Femur (tissue), 1 donor: ENCODE measurements around the gene FSIP1.

Source experiments
- DNase-seq: peaks from one replicate; pipeline ENCODE4 v3.0.0-alpha.2; 2017

The FSIP1 gene

DNA sequence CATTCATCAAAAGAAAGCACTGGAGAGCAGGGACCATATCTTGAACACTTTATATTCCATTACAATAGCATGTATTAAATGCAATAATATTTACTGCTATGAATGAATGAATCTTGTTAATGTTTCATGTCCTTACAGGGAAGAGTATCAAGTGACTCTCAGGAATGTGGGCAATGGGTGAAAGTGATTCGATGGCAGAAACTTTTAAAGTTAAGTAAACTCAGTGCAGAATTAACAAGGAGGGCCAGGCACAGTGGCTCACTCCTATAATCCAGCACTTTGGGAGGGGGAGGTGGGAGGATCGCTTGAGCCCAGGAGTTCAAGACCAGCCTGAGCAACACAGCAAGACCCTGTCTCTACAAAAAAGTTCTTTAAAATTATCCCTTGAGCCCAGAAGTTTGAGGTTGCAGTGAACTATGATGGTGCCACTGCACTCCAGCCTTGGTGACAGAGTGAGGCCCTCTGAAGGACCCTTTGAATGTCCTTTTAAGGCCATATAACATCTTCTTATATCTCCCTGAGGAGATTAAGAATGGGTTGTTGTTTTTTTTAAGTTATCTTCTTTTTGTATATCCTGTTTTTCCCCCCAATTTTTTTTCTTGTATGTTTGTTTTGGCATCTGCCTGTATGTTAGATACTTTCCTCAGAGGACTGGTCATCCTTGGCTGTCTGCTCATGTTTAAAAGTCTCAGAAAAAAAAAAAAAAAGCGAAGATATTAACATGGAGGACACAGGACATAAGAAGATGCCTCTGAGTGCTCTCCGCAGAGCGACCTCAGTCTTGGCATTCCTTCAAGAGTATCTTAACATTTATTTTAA, 9.6 kb upstream of the FSIP1 start:
- no peak for DNase-seq

DNA sequence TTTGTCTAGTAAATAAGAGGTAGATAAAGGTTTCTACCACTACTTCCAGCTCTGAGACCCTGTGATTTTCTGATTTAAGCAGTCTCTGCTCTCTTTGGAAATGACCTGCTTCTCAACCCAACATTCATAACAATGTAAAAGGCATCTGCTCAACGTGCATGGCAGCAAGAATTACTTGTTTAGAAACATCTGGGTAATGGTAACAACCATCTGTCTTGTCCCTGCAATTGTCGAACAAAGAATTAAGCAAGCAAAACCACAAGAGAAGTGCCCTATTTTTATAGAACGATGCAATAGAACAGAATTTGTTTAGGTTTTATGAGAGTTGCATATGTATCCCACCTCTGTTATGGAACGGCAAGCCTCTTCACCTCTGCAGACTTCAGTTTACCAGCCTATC, 7.1 kb upstream of the FSIP1 start:
- no peak for DNase-seq

DNA sequence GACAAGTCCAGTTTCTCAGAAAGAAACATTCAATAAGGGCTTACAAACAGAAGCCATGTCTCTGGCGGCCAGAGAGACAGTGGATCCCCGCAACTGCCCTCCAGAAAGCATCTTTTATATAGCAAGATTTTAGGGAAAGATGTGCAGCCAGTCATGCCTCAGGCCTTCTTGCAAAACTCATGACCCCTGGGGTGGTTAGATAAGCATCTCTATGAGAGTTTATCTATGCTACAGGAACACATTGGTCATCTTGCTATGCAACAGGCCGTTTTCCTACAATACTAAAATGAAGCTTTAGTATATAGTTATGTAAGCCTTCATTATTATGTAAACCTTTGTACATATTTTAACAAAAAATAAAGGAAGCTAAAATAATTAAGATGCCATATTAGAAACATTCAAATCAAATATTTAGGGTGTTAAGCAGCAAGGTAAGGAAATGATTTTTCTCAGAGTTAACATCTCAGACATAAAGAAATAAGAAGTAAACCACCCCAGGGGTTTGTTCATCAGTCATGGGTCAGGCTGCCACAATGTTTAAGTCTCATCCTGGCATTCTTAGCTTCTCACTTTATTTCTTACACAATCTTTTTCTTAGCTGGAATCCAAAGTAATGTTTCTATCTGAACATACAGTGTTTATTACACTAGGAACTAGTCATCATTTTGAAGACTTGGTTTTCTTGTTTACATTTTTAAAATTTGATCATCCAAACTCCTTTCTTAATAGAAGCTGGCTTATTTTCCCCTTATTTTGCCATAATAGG, 6.3 kb upstream of the FSIP1 start:
- DNase-seq = no peak

DNA sequence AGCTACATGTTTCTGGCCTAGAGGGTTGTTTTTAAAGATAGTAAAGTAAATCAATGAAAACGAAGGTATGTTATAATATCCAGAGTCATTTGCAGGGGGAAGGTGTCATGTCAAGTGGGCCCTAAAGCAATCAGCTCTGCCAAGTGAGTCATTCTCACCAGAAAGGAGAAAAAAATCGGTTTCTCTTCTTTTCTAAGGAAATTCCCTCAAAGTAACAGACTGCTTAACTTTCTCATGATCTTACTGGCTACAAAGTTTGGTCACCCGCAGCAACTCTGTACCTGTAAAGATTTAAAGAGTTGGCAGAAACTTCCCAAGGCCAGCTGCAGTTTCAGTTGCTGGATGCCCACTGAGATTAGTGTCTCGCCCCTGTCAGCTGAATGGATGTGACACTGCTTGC, 5.5 kb upstream of the FSIP1 start:
- DNase-seq = no peak

DNA sequence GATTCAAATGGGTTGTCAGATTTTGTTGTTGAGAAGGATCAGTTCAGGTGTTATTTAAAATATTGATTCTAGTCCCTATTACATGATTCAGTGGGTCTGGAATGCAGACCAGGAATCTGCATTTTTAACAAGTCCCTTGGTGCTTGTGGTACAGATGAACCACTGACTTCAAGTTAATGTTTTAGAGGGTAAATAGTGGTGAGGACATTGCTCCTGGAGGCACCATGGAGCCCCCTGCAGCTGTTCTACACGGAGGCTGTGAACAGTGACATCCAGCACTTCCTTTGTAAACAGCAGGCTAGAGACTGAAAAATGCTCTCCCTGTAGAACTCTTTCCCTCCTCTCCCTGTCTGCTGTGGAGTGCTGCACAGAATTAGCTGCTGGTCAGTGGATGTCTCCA, 4.8 kb upstream of the FSIP1 start:
- DNase-seq = no peak

DNA sequence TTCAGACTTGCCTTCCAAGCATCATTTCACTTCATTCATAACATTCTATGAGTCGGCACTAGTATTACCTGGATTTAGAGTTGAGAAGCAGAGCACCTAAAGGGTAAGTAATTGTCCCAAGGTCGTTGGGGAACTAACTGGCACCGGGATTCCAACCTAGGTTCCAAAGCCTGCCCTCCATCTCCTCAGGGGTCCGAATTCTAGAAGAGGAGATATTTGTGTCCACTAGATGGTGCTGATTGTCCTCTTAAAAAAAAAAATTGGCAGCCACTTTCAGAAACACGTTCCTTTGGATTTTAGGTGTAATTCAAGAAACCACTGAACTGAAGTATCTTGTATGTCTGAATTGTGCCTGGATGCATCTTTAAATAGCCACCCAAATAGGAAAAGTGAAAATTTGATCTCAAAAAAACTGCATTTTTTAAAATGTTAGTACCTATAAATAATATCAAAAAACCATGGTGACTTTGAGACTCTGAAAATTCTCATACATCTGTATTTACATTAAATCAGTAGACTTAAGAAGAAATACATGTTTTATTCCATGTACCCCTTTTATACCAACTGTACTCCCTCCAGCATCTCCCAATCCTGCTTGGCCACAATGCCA, 3.9 kb upstream of the FSIP1 start:
- DNase-seq = no peak

DNA sequence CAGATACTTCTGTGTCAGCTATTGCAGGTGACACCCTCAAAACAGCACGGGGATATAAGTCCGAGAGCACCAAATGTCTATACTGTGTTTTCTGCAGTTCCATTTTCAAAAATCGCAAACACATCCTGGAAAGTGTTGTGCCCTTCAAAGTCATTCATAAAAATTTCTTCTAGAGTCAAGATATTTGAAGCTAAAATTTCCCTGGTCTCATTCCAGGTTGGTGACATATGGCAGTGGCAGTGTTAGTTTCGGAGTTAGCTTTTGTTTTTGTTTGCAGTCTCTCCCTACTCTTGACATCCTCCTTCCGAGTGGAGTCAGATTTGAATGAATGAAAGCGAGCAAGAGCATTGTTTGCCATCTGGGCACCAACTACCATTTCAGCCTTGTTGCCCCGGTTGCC, 3.2 kb upstream of the FSIP1 start:
- DNase-seq = no peak

DNA sequence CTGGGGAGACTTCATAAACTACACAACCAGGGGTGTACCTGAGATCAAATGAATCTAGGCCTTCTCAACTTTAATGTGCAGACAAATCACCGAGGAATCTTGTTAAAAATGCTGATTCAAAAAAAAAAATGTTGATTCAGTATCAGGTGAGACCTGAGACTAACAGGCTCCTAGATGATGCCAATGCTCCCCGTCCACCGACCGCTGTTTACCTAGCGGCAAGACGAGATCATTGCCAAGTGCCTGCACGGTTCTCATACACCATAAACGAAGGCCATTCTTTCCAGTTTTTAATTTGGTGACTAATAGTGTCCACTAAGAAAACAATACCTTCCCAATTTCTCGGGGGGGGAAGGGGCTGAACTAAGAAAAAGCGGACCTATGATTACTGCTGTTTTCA, 2.5 kb upstream of the FSIP1 start:
- DNase-seq = no peak

DNA sequence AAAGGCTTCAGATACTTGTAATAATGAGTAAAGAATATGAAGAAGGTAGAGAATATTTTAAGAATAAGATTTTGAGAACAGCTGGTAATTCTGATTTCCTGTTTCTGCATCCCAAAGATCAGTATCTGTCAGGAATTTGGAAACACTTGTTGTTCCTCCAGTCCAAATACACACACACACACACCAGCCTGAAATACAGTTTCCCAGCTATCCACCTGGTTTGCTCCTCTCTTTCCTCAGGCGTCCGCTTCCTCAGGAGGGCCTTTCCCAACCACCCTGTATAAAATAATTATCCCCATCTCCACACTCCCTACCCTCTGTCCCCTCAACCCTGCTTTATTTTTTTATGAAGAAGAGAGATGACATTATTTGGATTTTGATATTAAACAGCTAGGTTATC, 2.0 kb upstream of the FSIP1 start:
- no peak for DNase-seq

DNA sequence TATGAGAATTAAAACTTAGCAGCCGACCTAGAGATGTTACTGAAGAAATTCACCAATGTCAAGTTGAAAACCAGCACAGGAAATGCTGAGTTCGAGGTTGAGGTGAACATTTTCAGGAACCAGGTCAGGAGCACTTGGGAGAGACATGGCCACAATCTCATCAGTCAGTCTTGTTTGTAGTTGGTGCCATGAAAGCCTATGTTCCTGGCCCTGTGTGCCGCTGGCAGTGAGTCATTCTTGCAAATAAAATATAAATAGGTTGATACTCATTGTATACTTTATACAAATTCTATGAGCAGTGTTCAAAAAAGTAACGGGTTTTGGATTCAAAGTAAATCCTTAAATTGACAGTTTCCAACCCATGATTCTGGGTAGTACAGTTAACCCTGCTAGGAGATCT, 1.5 kb upstream of the FSIP1 start:
- DNase-seq = no peak

DNA sequence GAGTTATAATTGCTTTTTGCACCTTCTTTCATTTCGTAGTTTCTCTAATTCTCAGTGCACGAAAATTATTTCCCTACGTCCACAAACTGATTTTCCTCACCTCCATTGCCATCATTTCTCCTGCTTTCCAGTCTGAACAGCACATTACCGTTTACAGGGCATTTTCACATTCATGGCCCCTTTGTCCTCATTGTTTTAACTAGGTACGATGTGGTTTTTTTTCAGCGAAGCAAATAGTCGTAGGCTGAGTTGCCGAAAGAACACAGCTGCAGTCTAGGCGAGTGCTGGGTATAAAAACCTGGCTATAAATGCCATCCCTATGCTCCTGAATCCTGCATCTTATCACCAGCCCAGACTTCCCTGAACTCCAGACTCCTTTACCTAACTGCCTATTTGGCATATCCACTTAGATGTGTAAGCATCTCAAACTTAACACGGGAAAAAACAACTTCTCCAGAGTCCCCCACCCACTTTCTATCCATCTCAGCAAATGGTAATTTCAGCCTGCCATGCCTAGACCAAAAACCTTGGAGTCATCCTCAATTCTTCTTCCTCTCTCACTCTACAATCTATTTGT, 691 bp upstream of the FSIP1 start:
- no peak for DNase-seq

DNA sequence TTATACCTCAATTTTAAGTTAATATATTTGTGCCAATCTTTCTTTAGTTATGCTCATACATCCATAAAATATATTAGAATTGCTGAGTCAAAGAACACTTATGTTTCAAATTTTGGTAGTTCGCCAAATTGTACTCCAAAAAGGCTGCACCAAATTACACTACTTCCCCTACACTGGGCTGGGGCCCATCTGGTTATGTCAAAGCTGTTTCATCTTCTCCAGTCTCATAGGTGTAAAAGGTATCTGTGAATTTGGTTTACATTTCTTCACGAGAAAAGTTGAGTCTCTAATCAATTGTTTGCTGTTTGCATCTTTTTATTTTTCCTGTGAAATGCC, 706 bp downstream of the FSIP1 start:
- no peak for DNase-seq

DNA sequence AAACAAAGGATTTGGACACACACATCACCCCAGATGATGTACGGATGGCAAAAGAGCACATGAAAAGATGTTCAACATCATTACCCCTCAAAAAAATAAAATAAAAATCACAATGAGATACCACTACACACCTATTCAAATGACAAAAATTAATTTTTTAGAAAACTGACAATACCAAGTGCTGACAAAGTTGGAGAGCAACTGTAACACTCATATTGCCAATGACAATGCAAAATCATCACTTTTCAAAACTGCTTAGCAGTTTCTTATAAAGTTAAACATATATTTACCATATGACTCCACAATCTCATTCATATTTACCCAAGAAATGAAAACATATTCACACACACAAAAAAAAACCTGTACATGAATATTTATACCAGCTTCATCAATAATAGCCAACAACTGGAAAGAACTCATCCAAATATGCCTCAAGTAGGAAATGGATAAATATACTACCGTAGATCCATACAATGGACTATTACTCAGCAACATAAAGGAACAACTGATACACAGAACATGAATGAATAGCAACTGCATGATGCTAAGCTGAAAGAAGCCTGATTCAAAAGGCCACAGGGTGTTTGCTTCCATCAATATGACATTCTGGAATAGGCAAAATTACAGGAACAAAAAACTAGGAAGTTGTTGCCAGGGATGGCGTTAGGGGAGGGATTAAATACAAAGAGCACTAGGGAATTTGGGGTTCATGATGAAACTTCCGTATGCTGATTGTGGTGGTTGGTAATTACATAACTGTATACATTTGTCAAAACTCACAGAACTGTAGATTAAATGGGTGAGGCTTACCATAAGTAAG, 1.3 kb downstream of the FSIP1 start:
- DNase-seq = no peak

DNA sequence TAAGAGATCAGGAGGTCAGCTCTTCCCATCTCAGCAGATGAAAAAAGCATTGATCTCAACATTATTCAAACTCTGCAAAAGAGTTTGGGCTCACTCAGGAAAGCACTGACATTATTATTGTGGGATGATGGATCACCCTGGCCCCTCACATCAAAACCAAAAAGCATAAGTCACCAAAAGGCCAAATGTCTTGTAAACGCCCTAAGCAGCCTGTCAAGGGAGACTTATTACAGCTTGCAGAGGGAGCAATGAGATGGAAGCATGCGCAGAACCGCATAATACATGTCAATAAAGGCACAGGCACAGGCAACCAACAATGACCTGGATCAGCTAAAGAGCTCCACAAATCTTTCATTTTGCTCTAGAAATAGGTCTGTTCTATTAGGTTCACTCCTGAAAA, 4.6 kb downstream of the FSIP1 start:
- DNase-seq = no peak

DNA sequence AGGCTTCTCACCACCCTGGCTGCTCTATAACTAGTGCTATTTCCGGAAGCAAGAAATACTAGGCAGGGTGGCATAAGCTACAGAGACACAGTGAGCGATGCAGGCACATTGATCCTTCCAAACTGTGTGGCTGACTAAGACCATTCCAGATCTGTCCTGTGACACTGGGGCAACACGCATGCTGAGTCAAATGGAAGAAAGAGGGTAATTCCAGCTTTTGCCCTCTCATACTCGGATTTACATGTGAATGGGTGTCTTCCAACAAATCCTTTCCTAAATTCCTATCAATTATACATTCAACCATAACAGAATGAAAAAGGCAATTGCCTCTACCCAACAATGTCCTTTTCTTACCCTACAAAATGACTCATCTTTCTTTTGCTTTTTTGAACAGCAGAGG, 5.1 kb downstream of the FSIP1 start:
- no peak for DNase-seq

DNA sequence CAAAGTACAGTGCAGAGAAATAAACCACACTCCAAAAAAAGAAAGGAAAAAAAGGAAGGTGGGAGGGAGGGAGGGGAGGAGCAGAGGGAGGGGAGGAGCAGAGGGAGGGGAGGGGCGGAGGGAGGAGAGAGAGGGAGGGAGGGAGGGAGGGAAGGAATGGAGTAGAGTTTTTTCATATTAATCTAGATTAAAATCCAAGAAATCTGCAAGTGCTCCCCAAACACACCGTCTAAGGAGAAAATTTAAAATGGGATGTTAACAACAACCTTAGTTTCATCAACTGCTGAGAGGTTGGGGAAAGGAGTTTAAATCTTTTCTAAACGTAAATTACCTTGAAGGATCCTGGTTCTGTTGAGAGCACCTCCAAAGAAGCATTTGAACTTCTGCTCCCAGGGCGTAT, 6.6 kb downstream of the FSIP1 start:
- DNase-seq = no peak

DNA sequence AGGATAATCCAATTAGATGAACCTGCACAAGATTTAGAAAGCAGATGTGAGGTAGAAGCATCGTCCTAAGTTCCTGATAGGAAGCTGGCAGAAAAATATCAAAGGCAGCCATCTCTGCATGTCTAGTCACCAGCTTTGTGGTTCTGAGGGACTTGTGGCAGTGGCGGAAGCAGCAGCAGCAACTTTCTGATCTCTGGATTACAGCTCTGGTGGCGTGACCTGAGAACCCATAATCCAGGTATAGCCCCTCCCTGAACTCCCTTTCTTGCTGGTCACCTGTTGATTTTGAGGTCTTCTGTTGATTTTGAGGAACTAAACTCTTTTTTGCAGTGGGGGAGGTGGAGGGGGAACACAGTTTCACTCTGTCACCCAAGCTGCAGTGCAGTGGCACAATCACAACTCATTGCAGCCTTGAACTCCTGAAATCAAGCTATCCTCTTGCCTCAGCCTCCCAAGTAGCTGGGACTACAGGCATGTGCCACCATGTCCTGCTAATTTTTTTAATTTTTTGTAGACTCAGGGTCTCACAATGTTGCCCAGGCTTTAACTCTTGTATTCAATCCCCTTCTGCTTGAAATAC, 7.9 kb downstream of the FSIP1 start:
- no peak for DNase-seq

DNA sequence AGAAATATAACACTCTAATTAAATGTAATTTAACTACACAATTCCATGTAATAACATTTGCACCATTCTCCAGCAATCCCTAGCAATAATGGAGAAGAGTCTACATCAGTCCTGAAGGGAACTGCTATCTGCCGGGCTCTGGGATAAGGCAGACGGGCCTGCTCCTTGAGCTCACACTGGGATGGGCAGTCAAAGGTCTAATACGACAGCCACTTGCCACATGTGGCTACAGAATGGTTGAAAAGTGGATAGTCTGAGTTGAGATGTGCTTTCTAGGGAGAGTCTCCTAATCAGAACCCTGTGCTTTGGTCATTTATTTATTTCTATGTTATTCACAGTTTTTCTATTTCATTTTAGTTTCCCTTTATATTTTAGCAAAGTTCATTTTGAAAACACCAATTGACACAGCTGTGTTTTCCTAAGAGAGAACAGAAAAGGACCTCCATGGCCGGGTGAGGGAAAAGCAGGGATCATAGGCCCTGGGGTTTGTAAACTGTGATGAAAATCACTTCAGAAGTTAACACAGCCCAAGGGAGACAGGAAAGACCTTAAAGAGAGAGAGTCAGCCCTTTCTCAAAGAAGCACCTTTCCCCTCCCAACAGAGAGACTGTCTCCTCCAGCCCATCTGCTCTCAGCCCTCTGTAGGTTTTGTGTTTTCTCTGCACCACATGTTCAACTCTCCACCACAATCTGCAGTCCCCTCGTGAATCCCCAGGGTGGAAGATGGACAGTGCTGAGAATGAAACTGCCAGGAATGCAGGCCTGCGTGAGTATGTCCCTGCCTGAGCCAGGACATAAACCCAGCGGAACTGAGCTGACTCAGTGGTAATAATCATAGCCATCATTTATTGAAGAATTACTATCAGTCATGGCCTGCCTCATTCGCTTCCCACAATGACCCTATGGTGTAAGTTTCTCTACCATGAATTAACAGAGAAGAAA, 11.6 kb downstream of the FSIP1 start:
- DNase-seq = peak; percentile 63

DNA sequence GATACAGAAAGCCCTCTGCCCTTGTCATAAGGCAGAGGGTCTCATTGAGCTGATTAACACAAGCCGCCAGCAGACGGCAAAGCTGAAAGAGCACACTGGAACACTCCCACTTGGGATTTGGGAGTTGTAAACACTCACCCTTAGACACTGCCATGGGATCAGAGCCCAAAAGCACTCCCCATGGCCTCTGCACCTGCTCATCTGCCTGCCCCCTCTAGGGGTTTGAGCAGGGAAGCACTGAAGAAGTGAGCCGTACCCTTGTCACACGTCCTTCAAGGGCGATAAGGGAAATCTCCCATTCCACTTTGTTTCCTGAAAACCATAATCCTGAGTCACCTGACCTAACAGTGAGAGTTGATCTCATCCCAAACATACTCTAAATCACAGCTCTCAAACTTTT, 14.7 kb downstream of the FSIP1 start:
- no peak for DNase-seq

DNA sequence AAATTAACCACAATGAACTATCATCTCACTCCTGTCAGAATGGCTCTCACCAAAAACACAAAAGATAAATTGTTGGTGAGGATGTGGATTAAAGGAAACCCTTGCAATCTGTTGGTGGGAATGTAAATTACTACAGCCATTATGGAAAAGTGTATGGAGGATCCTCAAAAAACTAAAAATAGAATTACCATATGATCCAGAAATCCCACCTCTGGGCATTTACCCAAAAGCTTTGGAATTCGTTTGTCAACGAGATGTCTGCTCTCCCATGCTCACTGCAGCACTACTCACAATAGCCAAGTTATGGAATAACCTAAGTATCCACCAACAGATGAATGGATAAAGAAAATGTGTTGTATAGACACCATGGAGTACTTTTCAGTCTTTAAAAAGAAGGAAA, 21.6 kb downstream of the FSIP1 start:
- no peak for DNase-seq

DNA sequence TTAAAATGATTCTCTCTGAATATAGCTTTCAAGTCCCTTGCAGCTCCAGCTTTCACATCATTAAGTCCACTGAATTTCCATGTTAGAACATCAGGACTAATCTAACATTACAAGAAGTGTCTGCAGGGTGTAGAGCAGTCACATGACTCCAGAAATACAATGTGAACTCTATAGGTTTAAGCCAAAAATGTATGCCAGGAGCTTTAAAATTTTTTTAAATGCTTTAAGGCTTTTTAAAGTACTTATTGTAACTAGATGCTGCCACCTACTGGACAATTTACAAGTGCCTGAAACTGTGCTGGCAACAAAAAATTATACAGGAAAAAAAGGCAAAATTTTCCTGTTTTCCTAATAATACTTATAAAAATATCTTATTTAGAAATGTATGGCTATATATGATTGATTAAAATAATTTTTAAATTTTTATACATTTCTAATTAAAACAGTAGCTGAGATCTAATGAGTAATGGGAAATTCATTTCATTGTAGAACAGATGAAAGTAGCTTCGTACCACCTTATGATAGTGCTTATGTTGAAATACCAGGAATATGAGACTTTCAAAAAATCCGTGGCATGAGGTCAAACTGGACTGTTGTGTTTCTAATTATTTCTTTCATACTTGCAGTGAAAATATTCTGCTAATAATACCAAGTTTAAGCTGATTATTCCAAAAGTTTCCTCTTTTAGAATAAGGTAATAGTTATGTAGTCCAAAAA, 25.7 kb downstream of the FSIP1 start:
- no peak for DNase-seq
